CD14-positive monocyte (primary cell): ENCODE measurements around the gene PRKG2. TPM values are rescaled to one million over a fixed set of nuclear protein-coding genes. Genes with fewer than 3 reads are reported as not detected.

ENCODE experiments used
- DNase-seq, 3 donors: peaks; one replicate each; pipeline ENCODE4 v3.0.0-alpha.2; 2011 to 2022
- H2AFZ ChIP-seq: 2 replicates; pipeline ENCODE4 v1.6.0; 2012; ENCODE audit warnings: mild to moderate bottlenecking, low read depth, low read length, inconsistent platforms; ENCODE audit not compliant: insufficient read depth, poor library complexity, severe bottlenecking
- H3K27ac ChIP-seq, 2 donors: 1 replicate in 1 of 2; 2 replicates in 1 of 2; pipeline ENCODE4 v1.5.1; 2012 to 2013; ENCODE audit warnings: low read length in 2 of 2, control low read depth in 1 of 2, inconsistent platforms in 1 of 2, low read depth in 1 of 2, mild to moderate bottlenecking in 1 of 2
- H3K27me3 ChIP-seq, 2 donors: one replicate each; pipeline versions ENCODE4 v1.6.0 to v1.6.1; 2011 to 2013; ENCODE audit warnings: low read length in 2 of 2; ENCODE audit not compliant: control insufficient read depth in 2 of 2, insufficient read depth in 2 of 2
- H3K36me3 ChIP-seq, 2 donors: replicated peaks in 1 of 2; 1 replicate in 1 of 2; 2 replicates in 1 of 2; pipeline versions ENCODE4 v1.5.1 to v1.6.1; 2012 to 2013; ENCODE audit warnings: low read length in 2 of 2, control low read depth in 1 of 2, inconsistent platforms in 1 of 2, mild to moderate bottlenecking in 1 of 2; ENCODE audit not compliant: insufficient read depth in 2 of 2, control insufficient read depth in 1 of 2
- H3K4me1 ChIP-seq, 2 donors: 1 replicate in 1 of 2; 2 replicates in 1 of 2; pipeline versions ENCODE4 v1.5.1 to v1.6.1; 2012 to 2013; ENCODE audit warnings: low read length in 2 of 2, control low read depth in 1 of 2, inconsistent platforms in 1 of 2, mild to moderate bottlenecking in 1 of 2, moderate library complexity in 1 of 2; ENCODE audit not compliant: insufficient read depth in 2 of 2, control insufficient read depth in 1 of 2
- H3K4me2 ChIP-seq: replicated peaks from 2 replicates; pipeline ENCODE3; 2012; ENCODE audit warnings: low read length, moderate library complexity, mild to moderate bottlenecking; ENCODE audit not compliant: poor library complexity, severe bottlenecking; ENCODE audit errors: extremely low read depth
- H3K4me3 ChIP-seq, 3 experiments: fragments of 200-600 bp in 1 of 3; sonication (generic) in 1 of 3; replicated peaks in 1 of 3; 1 replicate in 2 of 3; 2 replicates in 1 of 3; pipeline ENCODE4 v1.5.1; 2011 to 2013; ENCODE audit warnings: low read length in 3 of 3, mild to moderate bottlenecking in 3 of 3, control low read depth in 2 of 3, low read depth in 2 of 3, inconsistent platforms in 1 of 3, moderate library complexity in 1 of 3
- H3K79me2 ChIP-seq: 2 replicates; pipeline ENCODE4 v1.6.0; 2012; ENCODE audit warnings: mild to moderate bottlenecking, control low read depth, inconsistent platforms, low read length, moderate library complexity; ENCODE audit not compliant: insufficient read depth
- H3K9ac ChIP-seq: 2 replicates; pipeline ENCODE4 v1.6.0; 2017; ENCODE audit warnings: low read length, mild to moderate bottlenecking; ENCODE audit not compliant: insufficient read depth, poor library complexity, severe bottlenecking
- H3K9me3 ChIP-seq, 2 donors: replicated peaks in 1 of 2; 1 replicate in 1 of 2; 2 replicates in 1 of 2; pipeline versions ENCODE4 v1.5.1 to v1.6.1; 2012 to 2013; ENCODE audit warnings: low read length in 2 of 2, control low read depth in 1 of 2; ENCODE audit not compliant: control insufficient read depth in 1 of 2, insufficient read depth in 1 of 2
- H4K20me1 ChIP-seq: 2 replicates; pipeline ENCODE4 v1.6.0; 2012; ENCODE audit warnings: mild to moderate bottlenecking, low read length, control low read depth, moderate library complexity; ENCODE audit not compliant: insufficient read depth
- H3K27ac Mint-ChIP-seq, 7 donors: one replicate each; pipeline ENCODE4 v1.8.0; 2020; ENCODE audit warnings: mild to moderate bottlenecking in 7 of 7, mixed read lengths in 7 of 7, moderate library complexity in 6 of 7, inconsistent platforms in 2 of 7
- H3K27me3 Mint-ChIP-seq, 3 donors: one replicate each; pipeline ENCODE4 v1.8.0; 2021 to 2022; ENCODE audit warnings: low read depth in 3 of 3, mild to moderate bottlenecking in 3 of 3, mixed read lengths in 3 of 3, moderate library complexity in 3 of 3, inconsistent platforms in 1 of 3
- H3K36me3 Mint-ChIP-seq, 2 donors: one replicate each; pipeline ENCODE4 v1.8.0; 2020; ENCODE audit warnings: mixed read lengths in 2 of 2, inconsistent platforms in 1 of 2, mild to moderate bottlenecking in 1 of 2
- H3K4me1 Mint-ChIP-seq: one replicate; pipeline ENCODE4 v1.8.0; 2020; ENCODE audit warnings: mild to moderate bottlenecking, mixed read lengths
- H3K4me3 Mint-ChIP-seq, 2 donors: one replicate each; pipeline ENCODE4 v1.8.0; 2020; ENCODE audit warnings: mild to moderate bottlenecking in 2 of 2, mixed read lengths in 2 of 2, moderate library complexity in 1 of 2
- H3K9me3 Mint-ChIP-seq, 7 donors: one replicate each; pipeline ENCODE4 v1.8.0; 2020 to 2022; ENCODE audit warnings: mixed read lengths in 7 of 7, mild to moderate bottlenecking in 6 of 7, moderate library complexity in 6 of 7, inconsistent platforms in 2 of 7
- WGBS: methylation state at CpG from one replicate; pipeline ENCODE4 v1.1.5; 2013; ENCODE audit warnings: missing lambda C conversion rate; ENCODE audit not compliant: insufficient coverage; 5-methylcytosine and 5-hydroxymethylcytosine counted together
- intact Hi-C, 2 donors: fragments of 100-400 bp; cut with micrococcal nuclease; formaldehyde crosslinking; loops; one replicate each; pipeline versions ENCODE4 v1.15.0 to v1.15.1; 2023
- polyA plus RNA-seq, 3 donors: library from polyadenylated mRNA; depleted of rRNA in 1 of 3; unstranded in 2 of 3; stranded (reverse) in 1 of 3; fragments of 300-500 nt in 2 of 3; fragments of >200 nt in 1 of 3; fragmentation: Illumina TruSeq in 2 of 3; gene quantifications; 1 replicate in 2 of 3; 2 replicates in 1 of 3; pipeline ENCODE4 v1.2.3, GENCODE V29; 2012 to 2021
- TF ChIP-seq, protein P1 (sequence below): fragments of 200-600 bp; IDR thresholded peaks from one replicate; pipeline ENCODE4 v1.8.0; 2022; ENCODE audit warnings: antibody characterized with exemption, mild to moderate bottlenecking

Gene PRKG2
- polyA plus RNA-seq, 3 donors = 0.10 TPM; not detected in 2

DNA sequence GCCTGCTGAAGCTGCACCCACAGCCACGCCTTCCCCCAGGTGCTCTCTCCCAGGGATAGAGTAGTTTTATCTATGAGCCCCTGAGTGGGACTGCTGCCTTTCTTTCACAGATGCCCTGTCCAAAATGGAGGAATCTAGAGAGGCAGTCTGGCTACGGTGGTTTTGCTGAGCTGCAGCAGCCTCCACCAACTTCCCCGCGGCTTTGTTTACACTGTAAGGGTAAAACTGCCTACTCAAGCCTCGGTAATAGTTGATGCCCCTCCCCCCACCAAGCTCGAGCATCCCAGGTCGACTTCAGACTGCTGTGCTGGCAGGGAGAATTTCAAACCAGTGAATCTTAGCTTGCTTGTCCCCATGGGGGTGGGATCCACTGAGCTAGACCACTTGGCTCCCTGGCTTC lies 84.5 kb downstream of the PRKG2 start:
- no peak overlapping the region for H3K9ac ChIP-seq
- no peak overlapping the region for H2AFZ ChIP-seq
- Mint-ChIP-seq H3K4me1 (peaks cover 3% of the 10 kb centered on the region), H3K9me3 (peaks cover 0 to 7% (median 0%) of the 10 kb centered on the region in 7 donors), H3K27me3 (peaks cover 0 to 2% (median 0%) of the 10 kb centered on the region in 3 donors), H3K27ac (no peak overlapping the region), H3K4me3 (no peak overlapping the region), H3K36me3 (no peaks in the 10 kb centered on the region)
- no peak overlapping the region for H3K4me3 ChIP-seq
- H3K9me3 ChIP-seq = peaks cover 0 to 9% of the 10 kb centered on the region in 2 donors
- no peaks in the 10 kb centered on the region for H4K20me1 ChIP-seq
- TF ChIP-seq, protein P1, sequence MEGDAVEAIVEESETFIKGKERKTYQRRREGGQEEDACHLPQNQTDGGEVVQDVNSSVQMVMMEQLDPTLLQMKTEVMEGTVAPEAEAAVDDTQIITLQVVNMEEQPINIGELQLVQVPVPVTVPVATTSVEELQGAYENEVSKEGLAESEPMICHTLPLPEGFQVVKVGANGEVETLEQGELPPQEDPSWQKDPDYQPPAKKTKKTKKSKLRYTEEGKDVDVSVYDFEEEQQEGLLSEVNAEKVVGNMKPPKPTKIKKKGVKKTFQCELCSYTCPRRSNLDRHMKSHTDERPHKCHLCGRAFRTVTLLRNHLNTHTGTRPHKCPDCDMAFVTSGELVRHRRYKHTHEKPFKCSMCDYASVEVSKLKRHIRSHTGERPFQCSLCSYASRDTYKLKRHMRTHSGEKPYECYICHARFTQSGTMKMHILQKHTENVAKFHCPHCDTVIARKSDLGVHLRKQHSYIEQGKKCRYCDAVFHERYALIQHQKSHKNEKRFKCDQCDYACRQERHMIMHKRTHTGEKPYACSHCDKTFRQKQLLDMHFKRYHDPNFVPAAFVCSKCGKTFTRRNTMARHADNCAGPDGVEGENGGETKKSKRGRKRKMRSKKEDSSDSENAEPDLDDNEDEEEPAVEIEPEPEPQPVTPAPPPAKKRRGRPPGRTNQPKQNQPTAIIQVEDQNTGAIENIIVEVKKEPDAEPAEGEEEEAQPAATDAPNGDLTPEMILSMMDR = no peak
- no CpG with 5 or more reads among the region's 7 CpGs for WGBS
- H3K27me3 ChIP-seq = no peaks in the 10 kb centered on the region
- H3K4me2 ChIP-seq = no peak overlapping the region
- DNase-seq = no peak
- no peaks in the 10 kb centered on the region for H3K4me1 ChIP-seq
- intact Hi-C loops = no loop called here
- no peaks in the 10 kb centered on the region for H3K36me3 ChIP-seq
- no peaks in the 10 kb centered on the region for H3K79me2 ChIP-seq
- H3K27ac ChIP-seq = no peak overlapping the region

- DNase-seq = peak in 1 of 3 donors; percentile 21
- H3K9me3 ChIP-seq = no peaks in the 10 kb centered on the region
- intact Hi-C loops = no loop called here
- Mint-ChIP-seq H3K27me3 (peaks cover 0 to 3% (median 0%) of the 10 kb centered on the region in 3 donors), H3K27ac (peak overlapping the region in 1 of 7 donors; percentile 33), H3K4me1 (no peaks in the 10 kb centered on the region), H3K9me3 (peaks cover 0 to 8% (median 0%) of the 10 kb centered on the region in 7 donors), H3K4me3 (no peak overlapping the region), H3K36me3 (no peaks in the 10 kb centered on the region)
- H3K36me3 ChIP-seq = no peaks in the 10 kb centered on the region
- no peaks in the 10 kb centered on the region for H3K27me3 ChIP-seq
- TF ChIP-seq, protein P1 = no peak
- 48% methylated on average over 4 of the region's 5 CpGs for WGBS
- H3K27ac ChIP-seq = no peak overlapping the region
- no peak overlapping the region for H3K4me3 ChIP-seq
- H3K9ac ChIP-seq = no peak overlapping the region
- no peak overlapping the region for H3K4me2 ChIP-seq
- H2AFZ ChIP-seq = no peak overlapping the region
- no peaks in the 10 kb centered on the region for H3K4me1 ChIP-seq
- no peaks in the 10 kb centered on the region for H3K79me2 ChIP-seq
- no peaks in the 10 kb centered on the region for H4K20me1 ChIP-seq
Measured at GRCh38 chr4:81120055-81120454, 95.0 kb downstream of the PRKG2 start.
